WTC11 (cell line): ENCODE data around the gene SEMA6B.

Experiments
- AR ChIP-seq: fragments of 250-450 bp; sonication (Bioruptor Pico); IDR thresholded peaks from 2 replicates; pipeline ENCODE4 v1.9.0; 2021; ENCODE audit warnings: mild to moderate bottlenecking
- CTCF ChIP-seq: fragments of 200-600 bp; IDR thresholded peaks from 2 replicates; pipeline ENCODE4 v1.8.0; 2022; ENCODE audit warnings: antibody characterized with exemption
- E2F4 ChIP-seq: sonication (generic); formaldehyde crosslinking; IDR thresholded peaks from 2 replicates; pipeline ENCODE4 v1.8.1; 2022; ENCODE audit warnings: low read depth, mild to moderate bottlenecking, moderate library complexity, missing genetic modification reagents, borderline replicate concordance
- E2F5 ChIP-seq: sonication (generic); formaldehyde crosslinking; IDR thresholded peaks from 2 replicates; pipeline ENCODE4 v1.8.1; 2022; ENCODE audit warnings: mild to moderate bottlenecking, moderate library complexity, missing genetic modification reagents
- FOXP4 ChIP-seq: sonication (generic); formaldehyde crosslinking; IDR thresholded peaks from 2 replicates; pipeline ENCODE4 v1.8.0; 2022; ENCODE audit warnings: mild to moderate bottlenecking, missing genetic modification reagents
- JUN ChIP-seq: sonication (generic); formaldehyde crosslinking; IDR thresholded peaks from 2 replicates; pipeline ENCODE4 v1.8.0; 2023; ENCODE audit warnings: mild to moderate bottlenecking, missing genetic modification reagents
- TEAD4 ChIP-seq: sonication (generic); formaldehyde crosslinking; IDR thresholded peaks from 2 replicates; pipeline ENCODE4 v1.8.0; 2022; ENCODE audit warnings: mild to moderate bottlenecking, missing genetic modification reagents
- TP53 ChIP-seq: sonication (generic); formaldehyde crosslinking; IDR thresholded peaks from 2 replicates; pipeline ENCODE4 v1.8.1; 2023; ENCODE audit warnings: mild to moderate bottlenecking, missing genetic modification reagents
- ZNF416 ChIP-seq: fragments of 250-450 bp; sonication (Bioruptor Pico); IDR thresholded peaks from 2 replicates; pipeline ENCODE4 v1.9.0; 2021; ENCODE audit warnings: mild to moderate bottlenecking, inconsistent platforms
- ZNF512 ChIP-seq: sonication (generic); formaldehyde crosslinking; IDR thresholded peaks from 2 replicates; pipeline ENCODE4 v1.8.1; 2022; ENCODE audit warnings: missing genetic modification reagents, borderline replicate concordance

GRCh38 chr19:4596033-4596904, 36.8 kb upstream of the SEMA6B start:
- TF ChIP-seq AR (CRISPR knock-in tag): no peak
- TF ChIP-seq E2F5 (CRISPR knock-in tag): no peak
- TF ChIP-seq JUN (CRISPR knock-in tag): no peak
- no peak for TF ChIP-seq E2F4 (CRISPR knock-in tag)
- TF ChIP-seq CTCF: no peak
- TF ChIP-seq FOXP4 (CRISPR knock-in tag): no peak
- no peak for TF ChIP-seq ZNF512 (CRISPR knock-in tag)
- TF ChIP-seq TEAD4 (CRISPR knock-in tag): no peak
- TF ChIP-seq TP53 (CRISPR knock-in tag): no peak
- no peak for TF ChIP-seq ZNF416 (CRISPR knock-in tag)
